GM12872 (cell line): ENCODE results near the gene COL19A1.
A peak's percentile ranks its signal among the peaks of the same experiment; 100 is the strongest.

Source experiments
- CTCF ChIP-seq: IDR thresholded peaks from 3 replicates; pipeline ENCODE4 v1.5.1; 2011; ENCODE audit warnings: low read depth, mild to moderate bottlenecking, low read length, moderate library complexity; ENCODE audit not compliant: insufficient read depth

COL19A1 gene

GRCh38 chr6:69866770-69867638 is 648 bp downstream of the COL19A1 start:
- TF ChIP-seq CTCF, result peak; percentile 34; the same call in 1 of the 3 replicates

GRCh38 chr6:69867639-69867976 is 1.3 kb downstream of the COL19A1 start:
- no peak for TF ChIP-seq CTCF

DNA sequence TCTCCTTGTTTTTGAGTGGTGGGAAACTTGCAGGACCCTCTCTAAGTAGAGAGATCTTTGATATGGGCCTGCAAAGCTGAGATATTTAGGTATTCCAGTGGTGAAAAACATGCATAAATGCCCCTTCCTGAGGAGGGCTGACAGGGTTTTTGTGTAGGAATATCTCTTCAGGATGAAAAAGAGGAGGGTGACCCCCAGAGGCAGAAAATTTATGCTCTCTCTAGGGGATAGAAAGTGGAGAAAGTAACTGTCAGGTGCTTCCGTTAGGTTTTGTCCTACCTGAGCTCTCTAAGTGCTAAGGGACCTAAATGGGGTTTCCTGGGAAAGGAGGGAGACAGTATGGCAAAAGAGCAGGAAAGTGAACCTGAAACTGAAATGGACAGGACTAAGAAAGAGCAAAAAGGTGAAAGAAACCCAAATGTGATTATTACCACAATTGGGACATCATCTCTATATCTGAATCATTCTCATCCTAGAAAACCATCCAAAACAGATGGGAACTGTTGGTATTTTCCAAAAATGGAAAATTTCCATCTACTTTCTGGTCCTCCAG is 2.0 kb downstream of the COL19A1 start:
- TF ChIP-seq CTCF, result peak; percentile 29; the same call in 2 of the 3 replicates

DNA sequence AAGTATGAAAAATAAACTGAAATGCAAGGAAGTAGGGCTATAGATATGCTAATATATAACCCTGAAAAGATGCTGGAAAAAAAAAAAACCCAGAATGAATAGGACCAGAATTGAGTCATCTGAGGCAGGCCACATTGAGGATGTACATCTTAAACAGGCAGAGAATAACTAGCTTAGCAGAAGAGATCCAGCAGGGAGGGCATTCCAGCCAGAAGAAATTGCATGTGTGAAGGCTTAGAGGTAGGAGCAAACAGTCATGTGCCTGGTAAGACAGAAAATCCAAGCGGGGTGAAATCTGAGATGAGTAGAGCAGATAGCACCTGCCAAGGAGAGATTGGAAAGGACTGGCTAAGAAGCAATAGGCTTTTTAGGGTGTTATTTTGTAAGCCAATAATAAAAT is 2.6 kb downstream of the COL19A1 start:
- no peak for TF ChIP-seq CTCF

- no peak for TF ChIP-seq CTCF
Measured at GRCh38 chr6:69871107-69871506, 4.8 kb downstream of the COL19A1 start.

- TF ChIP-seq CTCF, result no peak
Measured at GRCh38 chr6:69873291-69873690, 6.9 kb downstream of the COL19A1 start.

DNA sequence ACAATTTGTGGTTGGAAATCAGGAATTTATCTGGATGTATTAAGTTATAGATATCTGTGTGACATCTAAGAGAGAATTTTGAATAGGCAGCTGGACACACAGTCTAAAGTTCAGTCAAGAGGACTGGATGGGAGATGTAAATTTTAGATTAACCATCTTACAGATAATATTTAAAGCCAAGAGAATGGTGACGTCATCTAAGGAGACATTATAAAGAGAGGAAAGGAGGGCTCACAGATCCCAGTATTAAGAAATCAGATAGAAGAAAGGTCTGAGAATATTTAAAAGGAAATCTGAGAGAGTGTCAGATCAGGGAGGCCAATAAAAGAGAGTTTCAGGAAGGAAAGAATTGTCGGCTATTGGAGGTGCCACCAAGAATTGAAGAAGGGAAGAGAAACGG is 9.4 kb downstream of the COL19A1 start:
- no peak for TF ChIP-seq CTCF
